Sigmoid colon (tissue), 4 donors: ENCODE measurements around the gene FEN1.

Experiments
- POLR2A ChIP-seq, 2 donors: fragments of 450-650 bp; IDR thresholded peaks; one replicate each; pipeline ENCODE4 v1.6.1; 2016; ENCODE audit warnings: antibody characterized with exemption in 2 of 2, mild to moderate bottlenecking in 2 of 2, moderate library complexity in 2 of 2
- POLR2AphosphoS5 ChIP-seq, 4 donors: sonication (generic); formaldehyde crosslinking; IDR thresholded peaks; one replicate each; pipeline ENCODE4 v1.6.1; 2017; ENCODE audit warnings: antibody characterized with exemption in 4 of 4
- TF ChIP-seq, protein P1 (sequence below), 4 experiments: fragments of 450-650 bp in 3 of 4; fragments of 200-600 bp in 1 of 4; IDR thresholded peaks; one replicate each; pipeline ENCODE4 v1.5.1; 2016 to 2019; ENCODE audit warnings: antibody characterized with exemption in 4 of 4, mild to moderate bottlenecking in 3 of 4, moderate library complexity in 2 of 4

GRCh38 chr11:61747967-61748285, 44.8 kb upstream of the FEN1 start:
- TF ChIP-seq, protein P1, sequence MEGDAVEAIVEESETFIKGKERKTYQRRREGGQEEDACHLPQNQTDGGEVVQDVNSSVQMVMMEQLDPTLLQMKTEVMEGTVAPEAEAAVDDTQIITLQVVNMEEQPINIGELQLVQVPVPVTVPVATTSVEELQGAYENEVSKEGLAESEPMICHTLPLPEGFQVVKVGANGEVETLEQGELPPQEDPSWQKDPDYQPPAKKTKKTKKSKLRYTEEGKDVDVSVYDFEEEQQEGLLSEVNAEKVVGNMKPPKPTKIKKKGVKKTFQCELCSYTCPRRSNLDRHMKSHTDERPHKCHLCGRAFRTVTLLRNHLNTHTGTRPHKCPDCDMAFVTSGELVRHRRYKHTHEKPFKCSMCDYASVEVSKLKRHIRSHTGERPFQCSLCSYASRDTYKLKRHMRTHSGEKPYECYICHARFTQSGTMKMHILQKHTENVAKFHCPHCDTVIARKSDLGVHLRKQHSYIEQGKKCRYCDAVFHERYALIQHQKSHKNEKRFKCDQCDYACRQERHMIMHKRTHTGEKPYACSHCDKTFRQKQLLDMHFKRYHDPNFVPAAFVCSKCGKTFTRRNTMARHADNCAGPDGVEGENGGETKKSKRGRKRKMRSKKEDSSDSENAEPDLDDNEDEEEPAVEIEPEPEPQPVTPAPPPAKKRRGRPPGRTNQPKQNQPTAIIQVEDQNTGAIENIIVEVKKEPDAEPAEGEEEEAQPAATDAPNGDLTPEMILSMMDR (IDR thresholded peaks at IDR 0.05) = no peak
- TF ChIP-seq POLR2AphosphoS5 (IDR thresholded peaks at IDR 0.05) (no peak), POLR2A (IDR thresholded peaks at IDR 0.05) (no peak)
